ENCODE results near the gene GAS7.

GAS7 gene

DNA sequence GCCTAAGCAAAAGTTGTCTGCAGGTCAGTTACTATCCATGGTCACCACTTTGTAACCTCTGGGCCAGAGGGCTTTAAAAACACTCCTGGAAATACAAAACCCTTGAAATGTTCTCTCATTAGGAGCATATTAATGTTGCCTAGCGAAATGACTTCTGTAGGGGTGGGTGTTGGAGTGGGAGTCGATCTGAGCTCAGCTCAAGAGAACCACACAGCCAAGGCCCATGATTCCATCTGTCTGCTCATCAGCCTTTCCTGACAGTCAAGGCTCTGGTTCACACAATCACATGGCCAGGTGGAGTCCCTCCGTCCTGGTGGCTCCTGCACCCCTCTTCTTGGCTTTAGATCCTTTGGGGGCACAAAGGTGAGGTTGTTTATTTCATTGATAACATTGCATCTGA, 320.1 kb downstream of the GAS7 start:
- Histone ChIP-seq H3K27me3 (ENCODE audit: insufficient read depth, low read length) (no peaks in the 10 kb centered on the region), H3K9me3 (ENCODE audit: low read length) (peaks cover 3% of the 10 kb centered on the region; the same call in 1 of the 2 replicates), H4K20me1 (ENCODE audit: insufficient read depth, low read length) (no peaks in the 10 kb centered on the region), H2AFZ (ENCODE audit: low read length) (no peak overlapping the region), H3K9ac (ENCODE audit: low read length) (no peak overlapping the region), H3K36me3 (ENCODE audit: insufficient read depth, low read length) (no peaks in the 10 kb centered on the region), H3K27ac (ENCODE audit: low read depth, low read length, poor library complexity, severe bottlenecking) (no peak overlapping the region), H3K4me3 (ENCODE audit: low read depth, low read length, poor library complexity, severe bottlenecking) (no peak overlapping the region), H3K4me2 (ENCODE audit: low read length) (no peak overlapping the region), H3F3A (ENCODE audit: insufficient read depth, low read length) (no peaks in the 10 kb centered on the region), H3K4me1 (ENCODE audit: insufficient read depth, low read length, severe bottlenecking) (no peaks in the 10 kb centered on the region), H3K9me2 (ENCODE audit: low read depth, low read length) (no peaks in the 10 kb centered on the region), H3K79me2 (ENCODE audit: insufficient read depth, low read length) (no peaks in the 10 kb centered on the region)
- TF ChIP-seq, protein P1, sequence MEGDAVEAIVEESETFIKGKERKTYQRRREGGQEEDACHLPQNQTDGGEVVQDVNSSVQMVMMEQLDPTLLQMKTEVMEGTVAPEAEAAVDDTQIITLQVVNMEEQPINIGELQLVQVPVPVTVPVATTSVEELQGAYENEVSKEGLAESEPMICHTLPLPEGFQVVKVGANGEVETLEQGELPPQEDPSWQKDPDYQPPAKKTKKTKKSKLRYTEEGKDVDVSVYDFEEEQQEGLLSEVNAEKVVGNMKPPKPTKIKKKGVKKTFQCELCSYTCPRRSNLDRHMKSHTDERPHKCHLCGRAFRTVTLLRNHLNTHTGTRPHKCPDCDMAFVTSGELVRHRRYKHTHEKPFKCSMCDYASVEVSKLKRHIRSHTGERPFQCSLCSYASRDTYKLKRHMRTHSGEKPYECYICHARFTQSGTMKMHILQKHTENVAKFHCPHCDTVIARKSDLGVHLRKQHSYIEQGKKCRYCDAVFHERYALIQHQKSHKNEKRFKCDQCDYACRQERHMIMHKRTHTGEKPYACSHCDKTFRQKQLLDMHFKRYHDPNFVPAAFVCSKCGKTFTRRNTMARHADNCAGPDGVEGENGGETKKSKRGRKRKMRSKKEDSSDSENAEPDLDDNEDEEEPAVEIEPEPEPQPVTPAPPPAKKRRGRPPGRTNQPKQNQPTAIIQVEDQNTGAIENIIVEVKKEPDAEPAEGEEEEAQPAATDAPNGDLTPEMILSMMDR (IDR thresholded peaks at IDR 0.05; ENCODE audit: low read length), result no peak
- TF ChIP-seq EZH2 (IDR thresholded peaks at IDR 0.05; ENCODE audit: borderline replicate concordance, low read length), result no peak

DNA sequence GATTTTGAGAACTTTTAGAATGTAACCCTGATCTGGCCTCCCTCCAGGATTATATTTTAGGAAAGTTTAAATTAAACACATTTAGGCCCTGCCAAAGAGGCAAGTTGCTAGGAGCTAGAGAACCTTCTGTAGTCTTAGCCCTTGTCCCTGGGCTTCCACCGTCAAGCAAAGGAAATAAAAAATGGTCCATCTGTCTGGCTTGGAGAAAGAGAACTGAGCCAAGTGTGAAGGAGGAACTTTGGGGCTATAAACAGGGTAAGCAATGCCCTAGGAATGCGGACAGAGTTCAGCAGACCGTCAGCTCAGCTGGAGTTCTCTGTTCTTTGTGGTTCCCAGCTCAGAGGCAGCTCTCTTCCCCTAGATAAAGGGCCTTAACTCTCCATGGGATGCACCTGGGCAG, 323.0 kb downstream of the GAS7 start:
- Histone ChIP-seq H3K36me3 (ENCODE audit: insufficient read depth, low read length) (no peaks in the 10 kb centered on the region), H3F3A (ENCODE audit: insufficient read depth, low read length) (no peaks in the 10 kb centered on the region), H3K4me2 (ENCODE audit: low read length) (no peak overlapping the region), H3K4me3 (ENCODE audit: low read depth, low read length, poor library complexity, severe bottlenecking) (no peak overlapping the region), H3K79me2 (ENCODE audit: insufficient read depth, low read length) (no peaks in the 10 kb centered on the region), H3K27ac (ENCODE audit: low read depth, low read length, poor library complexity, severe bottlenecking) (no peak overlapping the region), H3K9me3 (ENCODE audit: low read length) (no peaks in the 10 kb centered on the region), H2AFZ (ENCODE audit: low read length) (no peak overlapping the region), H3K9me2 (ENCODE audit: low read depth, low read length) (no peaks in the 10 kb centered on the region), H3K4me1 (ENCODE audit: insufficient read depth, low read length, severe bottlenecking) (no peaks in the 10 kb centered on the region), H4K20me1 (ENCODE audit: insufficient read depth, low read length) (no peaks in the 10 kb centered on the region), H3K9ac (ENCODE audit: low read length) (no peak overlapping the region), H3K27me3 (ENCODE audit: insufficient read depth, low read length) (no peaks in the 10 kb centered on the region)
- TF ChIP-seq, protein P1 (IDR thresholded peaks at IDR 0.05; ENCODE audit: low read length), result no peak
- no peak for TF ChIP-seq EZH2 (IDR thresholded peaks at IDR 0.05; ENCODE audit: borderline replicate concordance, low read length)

DNA sequence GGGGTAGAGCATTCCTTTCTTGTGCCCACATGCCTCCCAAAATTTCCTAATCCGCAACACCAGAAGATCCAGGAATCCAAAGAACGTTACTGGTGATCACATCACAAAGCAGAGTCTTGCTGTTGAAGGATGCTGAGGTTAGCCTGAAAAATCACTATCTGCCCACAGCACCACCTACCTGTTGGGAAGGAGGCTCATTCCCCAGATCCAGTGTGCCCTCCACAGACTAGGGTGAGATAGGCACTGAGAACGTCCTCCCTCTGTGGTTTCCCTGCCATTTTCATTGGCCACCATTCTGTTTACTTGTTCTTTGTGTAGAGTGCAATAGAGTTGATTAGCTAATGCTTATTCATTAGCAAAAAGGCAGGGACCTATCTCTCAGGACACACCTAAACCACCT, 323.7 kb downstream of the GAS7 start:
- Histone ChIP-seq H3K27ac (ENCODE audit: low read depth, low read length, poor library complexity, severe bottlenecking) (no peak overlapping the region), H3K4me3 (ENCODE audit: low read depth, low read length, poor library complexity, severe bottlenecking) (no peak overlapping the region), H3F3A (ENCODE audit: insufficient read depth, low read length) (no peaks in the 10 kb centered on the region), H3K36me3 (ENCODE audit: insufficient read depth, low read length) (no peaks in the 10 kb centered on the region), H3K27me3 (ENCODE audit: insufficient read depth, low read length) (no peaks in the 10 kb centered on the region), H3K79me2 (ENCODE audit: insufficient read depth, low read length) (no peaks in the 10 kb centered on the region), H4K20me1 (ENCODE audit: insufficient read depth, low read length) (no peaks in the 10 kb centered on the region), H3K9me2 (ENCODE audit: low read depth, low read length) (no peaks in the 10 kb centered on the region), H3K9me3 (ENCODE audit: low read length) (no peaks in the 10 kb centered on the region), H2AFZ (ENCODE audit: low read length) (no peak overlapping the region), H3K4me1 (ENCODE audit: insufficient read depth, low read length, severe bottlenecking) (no peaks in the 10 kb centered on the region), H3K4me2 (ENCODE audit: low read length) (no peak overlapping the region), H3K9ac (ENCODE audit: low read length) (no peak overlapping the region)
- no peak for TF ChIP-seq EZH2 (IDR thresholded peaks at IDR 0.05; ENCODE audit: borderline replicate concordance, low read length)
- TF ChIP-seq, protein P1 (IDR thresholded peaks at IDR 0.05; ENCODE audit: low read length), result no peak
